ENCODE measurements around the gene FAM50A.

Gene FAM50A

DNA sequence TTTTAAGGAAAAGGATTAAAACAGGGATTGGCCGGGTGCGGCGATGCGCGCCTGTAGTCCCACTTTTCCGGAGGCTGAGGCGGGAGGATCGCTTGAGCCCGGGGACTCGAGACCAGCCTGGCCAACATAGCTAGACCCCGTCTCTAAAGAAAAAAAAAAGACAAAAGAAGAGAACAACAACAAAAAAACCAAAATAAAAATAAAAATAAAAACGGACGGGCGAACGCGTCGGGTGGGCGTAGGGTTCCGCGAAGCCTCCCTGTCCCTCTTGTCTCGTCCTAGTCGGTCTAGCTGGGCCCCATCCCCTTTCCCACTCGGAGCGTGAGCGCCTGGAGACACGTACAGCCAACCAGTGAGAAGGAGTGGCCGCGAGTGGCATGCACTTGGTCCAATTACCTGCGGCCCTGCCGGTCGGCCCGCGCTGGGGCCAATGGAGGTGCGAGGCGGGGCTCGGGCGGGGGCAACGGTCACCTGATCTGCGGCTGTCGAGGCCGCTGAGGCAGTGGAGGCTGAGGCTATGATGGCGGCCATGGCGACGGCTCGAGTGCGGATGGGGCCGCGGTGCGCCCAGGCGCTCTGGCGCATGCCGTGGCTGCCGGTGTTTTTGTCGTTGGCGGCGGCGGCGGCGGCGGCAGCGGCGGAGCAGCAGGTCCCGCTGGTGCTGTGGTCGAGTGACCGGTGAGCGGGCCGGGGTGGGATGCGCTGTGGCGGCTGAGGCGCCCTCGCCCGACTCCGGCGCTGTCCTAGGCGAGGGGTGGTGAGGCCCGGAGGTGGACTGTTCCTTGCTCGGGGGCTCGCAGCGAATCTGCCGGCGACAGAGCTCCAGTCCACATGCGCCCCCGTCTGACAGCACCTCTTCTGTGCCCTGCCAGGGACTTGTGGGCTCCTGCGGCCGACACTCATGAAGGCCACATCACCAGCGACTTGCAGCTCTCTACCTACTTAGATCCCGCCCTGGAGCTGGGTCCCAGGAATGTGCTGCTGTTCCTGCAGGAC is 15.5 kb upstream of the FAM50A start, which contains the start of gene ATP6AP1:
ATP6AP1 (plus strand) TSS at position 502 of the 996 bp plus-strand sequence; CDS start at position 518, 16 bp downstream.
- no peaks in the 10 kb centered on the region for H3K27me3 ChIP-seq (ENCODE audit: insufficient read depth, poor library complexity, severe bottlenecking)
- TF ChIP-seq POLR2AphosphoS5 (IDR thresholded peaks at IDR 0.05; ENCODE audit: low read depth): peak; percentile 57; the same call in 1 of the 2 replicates
- peak; percentile 28 for TF ChIP-seq REST (IDR thresholded peaks at IDR 0.05; ENCODE audit: insufficient replicate concordance, low read depth)
- TF ChIP-seq, protein P1, sequence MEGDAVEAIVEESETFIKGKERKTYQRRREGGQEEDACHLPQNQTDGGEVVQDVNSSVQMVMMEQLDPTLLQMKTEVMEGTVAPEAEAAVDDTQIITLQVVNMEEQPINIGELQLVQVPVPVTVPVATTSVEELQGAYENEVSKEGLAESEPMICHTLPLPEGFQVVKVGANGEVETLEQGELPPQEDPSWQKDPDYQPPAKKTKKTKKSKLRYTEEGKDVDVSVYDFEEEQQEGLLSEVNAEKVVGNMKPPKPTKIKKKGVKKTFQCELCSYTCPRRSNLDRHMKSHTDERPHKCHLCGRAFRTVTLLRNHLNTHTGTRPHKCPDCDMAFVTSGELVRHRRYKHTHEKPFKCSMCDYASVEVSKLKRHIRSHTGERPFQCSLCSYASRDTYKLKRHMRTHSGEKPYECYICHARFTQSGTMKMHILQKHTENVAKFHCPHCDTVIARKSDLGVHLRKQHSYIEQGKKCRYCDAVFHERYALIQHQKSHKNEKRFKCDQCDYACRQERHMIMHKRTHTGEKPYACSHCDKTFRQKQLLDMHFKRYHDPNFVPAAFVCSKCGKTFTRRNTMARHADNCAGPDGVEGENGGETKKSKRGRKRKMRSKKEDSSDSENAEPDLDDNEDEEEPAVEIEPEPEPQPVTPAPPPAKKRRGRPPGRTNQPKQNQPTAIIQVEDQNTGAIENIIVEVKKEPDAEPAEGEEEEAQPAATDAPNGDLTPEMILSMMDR (IDR thresholded peaks at IDR 0.05; ENCODE audit: insufficient read depth, low read length): no peak
- peak within 1 kb of the TSS; percentile 76 for H3K4me3 ChIP-seq (replicated peaks; ENCODE audit: insufficient read depth, low read length)
- H3K27ac ChIP-seq (replicated peaks): peak within 1 kb of the TSS; percentile 76
- DNase-seq (ENCODE audit: low read depth in 1 of 2, low spot score in 1 of 2): peak; percentile 80 to 95

- Histone ChIP-seq H3K27ac (replicated peaks) (peak overlapping the region; percentile 76), H3K27me3 (ENCODE audit: insufficient read depth, poor library complexity, severe bottlenecking) (no peaks in the 10 kb centered on the region), H3K4me3 (replicated peaks; ENCODE audit: insufficient read depth, low read length) (peak overlapping the region; percentile 76)
- no peak for DNase-seq (ENCODE audit: low read depth in 1 of 2, low spot score in 1 of 2)
- TF ChIP-seq REST (IDR thresholded peaks at IDR 0.05; ENCODE audit: insufficient replicate concordance, low read depth) (no peak), POLR2AphosphoS5 (IDR thresholded peaks at IDR 0.05; ENCODE audit: low read depth) (no peak), GABPA (IDR thresholded peaks at IDR 0.05; ENCODE audit: low read depth) (no peak), SPI1 (IDR thresholded peaks at IDR 0.05; ENCODE audit: borderline replicate concordance, low read depth) (no peak)
- TF ChIP-seq, protein P1 (IDR thresholded peaks at IDR 0.05; ENCODE audit: insufficient read depth, low read length): no peak
Measured at GRCh38 chrX:154429711-154430110, 14.2 kb upstream of the FAM50A start.

DNA sequence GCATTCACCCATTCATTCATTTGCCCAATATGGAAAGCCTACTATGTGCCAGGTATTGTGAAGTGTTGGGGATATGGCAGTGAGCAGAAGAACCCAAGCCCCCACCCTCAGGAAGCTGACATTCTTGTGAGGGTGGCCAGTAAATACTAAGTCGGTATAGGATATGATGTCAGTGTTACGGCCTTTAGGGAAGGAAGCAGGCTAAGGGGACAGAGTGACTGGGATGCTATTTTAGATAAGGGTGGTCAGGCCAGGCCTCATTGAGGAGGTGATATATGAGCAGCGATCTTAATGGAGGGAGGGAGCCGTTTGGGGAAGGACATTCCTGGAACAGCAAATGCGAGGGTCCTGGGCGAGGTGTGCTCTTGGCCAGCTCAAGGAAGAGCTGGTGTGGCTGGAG is 13.5 kb upstream of the FAM50A start:
- H3K27me3 ChIP-seq (ENCODE audit: insufficient read depth, poor library complexity, severe bottlenecking): no peaks in the 10 kb centered on the region
- TF ChIP-seq GABPA (IDR thresholded peaks at IDR 0.05; ENCODE audit: low read depth): no peak
- H3K27ac ChIP-seq (replicated peaks): peak overlapping the region; percentile 76
- peak overlapping the region; percentile 76 for H3K4me3 ChIP-seq (replicated peaks; ENCODE audit: insufficient read depth, low read length)
- DNase-seq (ENCODE audit: low read depth in 1 of 2, low spot score in 1 of 2): no peak

- Histone ChIP-seq H3K27me3 (ENCODE audit: insufficient read depth, poor library complexity, severe bottlenecking) (no peaks in the 10 kb centered on the region), H3K27ac (replicated peaks) (peak overlapping the region; percentile 76), H3K4me3 (replicated peaks; ENCODE audit: insufficient read depth, low read length) (peak overlapping the region; percentile 25)
- DNase-seq (ENCODE audit: low read depth in 1 of 2, low spot score in 1 of 2): peak; percentile 43 to 75
- TF ChIP-seq REST (IDR thresholded peaks at IDR 0.05; ENCODE audit: insufficient replicate concordance, low read depth) (no peak), POLR2AphosphoS5 (IDR thresholded peaks at IDR 0.05; ENCODE audit: low read depth) (no peak), GABPA (IDR thresholded peaks at IDR 0.05; ENCODE audit: low read depth) (no peak), SPI1 (IDR thresholded peaks at IDR 0.05; ENCODE audit: borderline replicate concordance, low read depth) (no peak)
- TF ChIP-seq, protein P1 (IDR thresholded peaks at IDR 0.05; ENCODE audit: insufficient read depth, low read length): no peak
Measured at GRCh38 chrX:154430916-154431315, 13.0 kb upstream of the FAM50A start.

Measured in HL-60 (cell line).